Neuronal stem cell (in vitro differentiated cells): ENCODE measurements around the gene SCAF4.
A peak's percentile ranks its signal among the peaks of the same experiment; 100 is the strongest.

Experiments used
- DNase-seq: peaks from one replicate; pipeline ENCODE4 v3.0.0-alpha.2; 2013; ENCODE audit warnings: low spot score
- H2AFZ ChIP-seq: one replicate; pipeline ENCODE4 v1.6.1; 2013; ENCODE audit warnings: mild to moderate bottlenecking, low read length, inconsistent platforms
- H2AK5ac ChIP-seq: 2 replicates; pipeline ENCODE4 v1.6.1; 2013; ENCODE audit warnings: low read depth, mild to moderate bottlenecking, inconsistent platforms, low read length, moderate library complexity, mixed read lengths
- H2BK120ac ChIP-seq: 2 replicates; pipeline ENCODE4 v1.6.1; 2013; ENCODE audit warnings: low read depth, mild to moderate bottlenecking, inconsistent platforms, low read length, moderate library complexity, mixed read lengths
- H2BK12ac ChIP-seq: one replicate; pipeline ENCODE4 v1.6.1; 2013; ENCODE audit warnings: low read length, inconsistent platforms
- H2BK15ac ChIP-seq: 2 replicates; pipeline ENCODE4 v1.6.1; 2013; ENCODE audit warnings: mild to moderate bottlenecking, low read length, inconsistent platforms, mixed read lengths
- H2BK5ac ChIP-seq: one replicate; pipeline ENCODE4 v1.6.1; 2013; ENCODE audit warnings: inconsistent platforms, mild to moderate bottlenecking, low read length, moderate library complexity
- H3K14ac ChIP-seq: one replicate; pipeline ENCODE4 v1.6.1; 2013; ENCODE audit warnings: low read length, inconsistent platforms
- H3K18ac ChIP-seq: 2 replicates; pipeline ENCODE4 v1.6.1; 2013; ENCODE audit warnings: low read length, inconsistent platforms
- H3K23ac ChIP-seq: 2 replicates; pipeline ENCODE4 v1.6.1; 2013; ENCODE audit warnings: low read depth, mild to moderate bottlenecking, mixed read lengths, low read length, inconsistent platforms; ENCODE audit not compliant: poor library complexity
- H3K27ac ChIP-seq: replicated peaks from 3 replicates; pipeline ENCODE4 v1.5.1; 2013; ENCODE audit warnings: low read length, inconsistent platforms
- H3K27me3 ChIP-seq, 3 experiments: 2 replicates each; pipeline ENCODE4 v1.6.1; 2013; ENCODE audit warnings: low read length in 3 of 3, mild to moderate bottlenecking in 2 of 3, inconsistent platforms in 1 of 3, low read depth in 1 of 3, mixed read lengths in 1 of 3, moderate library complexity in 1 of 3; ENCODE audit not compliant: control insufficient read depth in 3 of 3, insufficient read depth in 3 of 3
- H3K36me3 ChIP-seq, 2 donors: replicated peaks in 1 of 2; 2 replicates each; pipeline ENCODE4 v1.6.1; 2013; ENCODE audit warnings: low read length in 2 of 2; ENCODE audit not compliant: control insufficient read depth in 2 of 2, insufficient read depth in 2 of 2
- H3K4ac ChIP-seq: 2 replicates; pipeline ENCODE4 v1.6.1; 2013; ENCODE audit warnings: inconsistent platforms, mild to moderate bottlenecking, low read length, moderate library complexity
- H3K4me1 ChIP-seq, 2 donors: 1 replicate in 1 of 2; 2 replicates in 1 of 2; pipeline ENCODE4 v1.6.1; 2013; ENCODE audit warnings: low read length in 2 of 2, low read depth in 1 of 2; ENCODE audit not compliant: control insufficient read depth in 2 of 2, insufficient read depth in 1 of 2
- H3K4me2 ChIP-seq: one replicate; pipeline ENCODE4 v1.6.1; 2013; ENCODE audit warnings: mild to moderate bottlenecking, low read length, inconsistent platforms; ENCODE audit not compliant: insufficient read depth, poor library complexity, severe bottlenecking
- H3K4me3 ChIP-seq, 2 donors: 2 replicates each; pipeline ENCODE4 v1.5.1; 2013; ENCODE audit warnings: low read length in 2 of 2, mild to moderate bottlenecking in 2 of 2, inconsistent platforms in 1 of 2, moderate library complexity in 1 of 2
- H3K79me1 ChIP-seq: one replicate; pipeline ENCODE4 v1.6.1; 2013; ENCODE audit warnings: low read depth, mild to moderate bottlenecking, inconsistent platforms, low read length, moderate library complexity
- H3K9ac ChIP-seq: one replicate; pipeline ENCODE4 v1.6.1; 2013; ENCODE audit warnings: mild to moderate bottlenecking, low read depth, low read length, inconsistent platforms; ENCODE audit not compliant: poor library complexity
- H3K9me3 ChIP-seq, 2 donors: replicated peaks in 1 of 2; 2 replicates each; pipeline versions ENCODE3 to v1.6.1; 2013; ENCODE audit warnings: low read length in 2 of 2, mild to moderate bottlenecking in 2 of 2, inconsistent platforms in 1 of 2, low read depth in 1 of 2, mixed read lengths in 1 of 2, moderate library complexity in 1 of 2; ENCODE audit not compliant: control insufficient read depth in 2 of 2, insufficient read depth in 1 of 2
- H4K8ac ChIP-seq: one replicate; pipeline ENCODE4 v1.6.1; 2013; ENCODE audit warnings: low read depth, mild to moderate bottlenecking, inconsistent platforms, low read length, moderate library complexity
- H4K91ac ChIP-seq: one replicate; pipeline ENCODE4 v1.6.1; 2013; ENCODE audit warnings: low read length, low read depth, mild to moderate bottlenecking, inconsistent platforms; ENCODE audit not compliant: poor library complexity
- WGBS, 2 donors: extraction: QIAGEN DNeasy Blood & Tissue Kit; methylation state at CpG; one replicate each; pipeline ENCODE4 v1.1.7; 2013; ENCODE audit warnings: missing lambda C conversion rate in 2 of 2, mixed read lengths in 1 of 2; ENCODE audit not compliant: insufficient read length in 2 of 2, insufficient replicate concordance in 1 of 2; ENCODE audit errors: extremely low coverage in 2 of 2; 5-methylcytosine and 5-hydroxymethylcytosine counted together

SCAF4 gene

GRCh38 chr21:31729622-31730343 lies 2.1 kb downstream of the SCAF4 start:
- no peak for DNase-seq
- no peak overlapping the region for H2BK15ac ChIP-seq
- H3K18ac ChIP-seq, result no peak overlapping the region
- no peak overlapping the region for H2AK5ac ChIP-seq
- WGBS, 2 donors, result 100% methylated on average over 1 of the region's 4 CpGs
- H2BK120ac ChIP-seq, result no peak overlapping the region
- no peak overlapping the region for H3K4ac ChIP-seq
- H4K8ac ChIP-seq, result no peak overlapping the region
- H2BK12ac ChIP-seq, result no peak overlapping the region
- peaks cover 0 to 16% of the 10 kb centered on the region in 2 donors for H3K9me3 ChIP-seq
- H3K4me3 ChIP-seq, result peak overlapping the region in 1 of 2 donors; percentile 65
- no peaks in the 10 kb centered on the region for H3K27me3 ChIP-seq
- peaks cover 6% of the 10 kb centered on the region for H3K79me1 ChIP-seq
- H3K4me1 ChIP-seq, result peaks cover 13 to 19% of the 10 kb centered on the region in 2 donors
- no peak overlapping the region for H3K23ac ChIP-seq
- peaks cover 0 to 41% of the 10 kb centered on the region in 2 donors for H3K36me3 ChIP-seq
- H3K4me2 ChIP-seq, result peak overlapping the region; percentile 21
- no peak overlapping the region for H2AFZ ChIP-seq
- no peak overlapping the region for H3K14ac ChIP-seq
- H4K91ac ChIP-seq, result no peak overlapping the region
- H3K27ac ChIP-seq, result no peak overlapping the region
- H2BK5ac ChIP-seq, result no peak overlapping the region
- no peak overlapping the region for H3K9ac ChIP-seq

- Histone ChIP-seq H3K4me1 (peaks cover 13 to 19% of the 10 kb centered on the region in 2 donors), H3K27ac (no peak overlapping the region), H2BK12ac (no peak overlapping the region), H3K4me3 (no peak overlapping the region), H2AFZ (no peak overlapping the region), H3K4me2 (no peak overlapping the region), H3K14ac (no peak overlapping the region), H2BK120ac (no peak overlapping the region), H3K23ac (no peak overlapping the region), H4K91ac (no peak overlapping the region), H3K27me3 (no peaks in the 10 kb centered on the region), H4K8ac (no peak overlapping the region), H2AK5ac (no peak overlapping the region), H3K9ac (no peak overlapping the region), H2BK15ac (no peak overlapping the region), H3K79me1 (peaks cover 6% of the 10 kb centered on the region), H3K36me3 (peaks cover 0 to 48% of the 10 kb centered on the region in 2 donors), H3K4ac (no peak overlapping the region), H3K9me3 (peaks cover 0 to 16% of the 10 kb centered on the region in 2 donors), H3K18ac (no peak overlapping the region), H2BK5ac (no peak overlapping the region)
- DNase-seq, result no peak
- WGBS, 2 donors, result 100% methylated on average over 2 of the region's 3 CpGs
Measured at GRCh38 chr21:31728952-31729351, 3.0 kb downstream of the SCAF4 start.

GRCh38 chr21:31728191-31728590 lies 3.7 kb downstream of the SCAF4 start:
- Histone ChIP-seq H4K91ac (no peak overlapping the region), H3K9ac (no peak overlapping the region), H2BK15ac (no peak overlapping the region), H2BK12ac (no peak overlapping the region), H3K36me3 (peaks cover 0 to 48% of the 10 kb centered on the region in 2 donors), H3K27ac (no peak overlapping the region), H3K4me3 (no peak overlapping the region), H3K27me3 (no peaks in the 10 kb centered on the region), H2BK5ac (no peak overlapping the region), H2AK5ac (no peak overlapping the region), H3K14ac (no peak overlapping the region), H3K4me1 (peaks cover 6 to 12% of the 10 kb centered on the region in 2 donors), H3K4me2 (no peak overlapping the region), H2AFZ (no peak overlapping the region), H3K23ac (no peak overlapping the region), H3K9me3 (peaks cover 0 to 20% of the 10 kb centered on the region in 2 donors), H3K79me1 (peaks cover 6% of the 10 kb centered on the region), H4K8ac (no peak overlapping the region), H3K4ac (no peak overlapping the region), H2BK120ac (no peak overlapping the region), H3K18ac (no peak overlapping the region)
- no peak for DNase-seq
- no CpG with 5 or more reads among the region's 2 CpGs for WGBS, 2 donors

GRCh38 chr21:31727181-31727580 lies 4.7 kb downstream of the SCAF4 start:
- Histone ChIP-seq H2AK5ac (no peak overlapping the region), H3K9ac (no peak overlapping the region), H2BK5ac (no peak overlapping the region), H3K14ac (no peak overlapping the region), H4K91ac (no peak overlapping the region), H3K18ac (no peak overlapping the region), H2AFZ (no peak overlapping the region), H3K4me3 (no peak overlapping the region), H4K8ac (no peak overlapping the region), H2BK120ac (no peak overlapping the region), H3K79me1 (peaks cover 6% of the 10 kb centered on the region), H3K27me3 (no peaks in the 10 kb centered on the region), H2BK12ac (no peak overlapping the region), H3K23ac (no peak overlapping the region), H3K4me1 (peaks cover 0 to 4% of the 10 kb centered on the region in 2 donors), H3K9me3 (peaks cover 0 to 26% of the 10 kb centered on the region in 2 donors), H3K36me3 (peaks cover 0 to 55% of the 10 kb centered on the region in 2 donors), H3K4ac (no peak overlapping the region), H3K4me2 (no peak overlapping the region), H2BK15ac (no peak overlapping the region), H3K27ac (no peak overlapping the region)
- DNase-seq, result no peak
- WGBS, 2 donors, result no CpG with 5 or more reads among the region's 7 CpGs
